ENCODE data around the gene ZBTB12.
"Not testable (repeated sequence)": the region's sequence is repeated elsewhere in the genome, so short reads cannot be mapped to it uniquely, and the experiment has no call there.

The ZBTB12 gene

DNA sequence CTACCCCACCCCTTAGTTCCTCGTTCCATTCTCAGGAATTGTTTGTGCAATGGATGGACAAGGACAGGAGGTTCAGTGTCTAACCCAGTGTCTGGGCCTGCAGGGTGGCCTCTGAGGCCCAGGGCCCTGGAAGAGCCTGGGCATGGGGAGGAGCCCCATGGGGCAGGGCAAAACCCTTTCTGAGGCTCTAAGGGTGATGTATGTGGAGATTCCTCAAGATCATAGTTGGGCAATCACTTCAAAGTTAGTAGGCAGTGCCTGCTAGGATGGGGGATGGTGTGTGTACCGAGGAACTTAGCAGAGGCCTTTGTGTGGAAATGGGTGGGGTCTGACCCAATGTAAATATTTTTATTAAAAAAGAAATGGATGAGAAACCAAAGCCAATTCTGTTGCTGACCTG lies 18.9 kb upstream of the ZBTB12 start:
- TF ChIP-seq, protein P1, sequence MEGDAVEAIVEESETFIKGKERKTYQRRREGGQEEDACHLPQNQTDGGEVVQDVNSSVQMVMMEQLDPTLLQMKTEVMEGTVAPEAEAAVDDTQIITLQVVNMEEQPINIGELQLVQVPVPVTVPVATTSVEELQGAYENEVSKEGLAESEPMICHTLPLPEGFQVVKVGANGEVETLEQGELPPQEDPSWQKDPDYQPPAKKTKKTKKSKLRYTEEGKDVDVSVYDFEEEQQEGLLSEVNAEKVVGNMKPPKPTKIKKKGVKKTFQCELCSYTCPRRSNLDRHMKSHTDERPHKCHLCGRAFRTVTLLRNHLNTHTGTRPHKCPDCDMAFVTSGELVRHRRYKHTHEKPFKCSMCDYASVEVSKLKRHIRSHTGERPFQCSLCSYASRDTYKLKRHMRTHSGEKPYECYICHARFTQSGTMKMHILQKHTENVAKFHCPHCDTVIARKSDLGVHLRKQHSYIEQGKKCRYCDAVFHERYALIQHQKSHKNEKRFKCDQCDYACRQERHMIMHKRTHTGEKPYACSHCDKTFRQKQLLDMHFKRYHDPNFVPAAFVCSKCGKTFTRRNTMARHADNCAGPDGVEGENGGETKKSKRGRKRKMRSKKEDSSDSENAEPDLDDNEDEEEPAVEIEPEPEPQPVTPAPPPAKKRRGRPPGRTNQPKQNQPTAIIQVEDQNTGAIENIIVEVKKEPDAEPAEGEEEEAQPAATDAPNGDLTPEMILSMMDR (IDR thresholded peaks at IDR 0.05; ENCODE audit: low read depth, low read length) = no peak

DNA sequence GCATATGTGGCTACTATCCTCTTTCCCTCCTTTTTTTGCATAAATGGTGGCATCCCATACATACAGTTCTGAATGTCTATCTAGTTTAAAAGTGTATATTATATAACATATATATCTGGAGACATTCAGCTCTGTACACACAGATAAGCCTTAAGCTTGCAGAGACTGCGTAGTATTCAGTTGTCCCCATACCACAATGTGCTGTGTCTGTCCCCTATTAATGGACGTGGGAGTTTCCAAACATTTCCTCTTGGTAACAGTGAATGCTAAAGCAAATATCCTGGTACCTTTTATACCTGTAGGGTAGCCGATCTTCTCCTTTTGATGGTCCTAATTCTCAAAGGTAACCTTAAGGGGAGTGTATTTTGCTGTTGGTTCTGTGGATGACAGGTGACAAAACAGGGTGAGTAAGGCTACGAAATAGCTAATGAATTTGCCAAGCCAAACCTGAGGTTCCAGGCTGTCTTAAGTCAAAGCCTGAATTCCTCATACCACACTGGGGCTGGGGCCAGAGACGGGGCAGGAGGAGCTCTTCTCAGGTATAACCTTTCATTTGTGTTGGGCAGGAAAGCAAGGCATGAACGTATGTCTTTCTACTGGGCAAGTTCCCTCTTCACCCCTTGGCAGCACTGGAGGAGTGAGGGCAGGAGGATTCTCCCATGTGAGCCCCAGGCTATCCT lies 17.9 kb upstream of the ZBTB12 start:
- H3K4me3 ChIP-seq (ENCODE audit: low read depth, low read length) = no peak overlapping the region
- TF ChIP-seq, protein P1 (IDR thresholded peaks at IDR 0.05; ENCODE audit: low read depth, low read length) = no peak

More for the DNA sequence above, 18.9 kb upstream of the ZBTB12 start:
- H3K4me3 ChIP-seq (ENCODE audit: low read depth, low read length) = no peak overlapping the region

DNA sequence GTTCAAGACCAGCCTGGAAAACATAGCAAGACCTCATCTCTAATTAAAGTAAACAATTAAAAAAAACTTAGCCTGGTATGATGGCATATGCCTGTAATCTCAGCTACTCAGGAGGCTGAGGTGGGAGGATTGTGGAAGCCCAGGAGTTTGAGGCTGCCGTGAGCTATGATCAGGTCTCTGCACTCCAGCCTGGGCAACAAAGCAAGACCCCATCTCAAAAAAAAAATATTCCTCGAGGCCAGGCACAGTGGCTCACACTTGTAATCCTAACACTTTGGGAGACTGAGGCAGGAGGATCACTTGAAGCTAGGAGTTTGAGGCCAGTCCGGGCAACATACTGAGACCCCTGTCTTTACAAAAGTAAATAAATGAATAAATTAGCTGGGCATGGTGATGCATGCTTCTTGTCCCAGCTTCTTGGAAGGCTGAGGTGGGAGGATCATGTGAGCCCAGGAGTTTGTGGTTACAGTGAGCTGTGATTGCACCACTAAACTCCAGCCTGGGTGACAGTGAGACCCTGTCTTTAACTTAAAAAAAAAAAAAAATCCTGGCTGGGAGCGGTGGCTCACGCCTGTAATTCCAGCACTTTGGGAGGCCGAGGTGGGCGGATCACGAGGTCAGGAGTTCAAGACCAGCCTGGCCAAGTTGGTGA lies 16.3 kb upstream of the ZBTB12 start:
- H3K4me3 ChIP-seq (ENCODE audit: low read depth, low read length) = no peak overlapping the region
- TF ChIP-seq, protein P1 (IDR thresholded peaks at IDR 0.05; ENCODE audit: low read depth, low read length) = no peak

DNA sequence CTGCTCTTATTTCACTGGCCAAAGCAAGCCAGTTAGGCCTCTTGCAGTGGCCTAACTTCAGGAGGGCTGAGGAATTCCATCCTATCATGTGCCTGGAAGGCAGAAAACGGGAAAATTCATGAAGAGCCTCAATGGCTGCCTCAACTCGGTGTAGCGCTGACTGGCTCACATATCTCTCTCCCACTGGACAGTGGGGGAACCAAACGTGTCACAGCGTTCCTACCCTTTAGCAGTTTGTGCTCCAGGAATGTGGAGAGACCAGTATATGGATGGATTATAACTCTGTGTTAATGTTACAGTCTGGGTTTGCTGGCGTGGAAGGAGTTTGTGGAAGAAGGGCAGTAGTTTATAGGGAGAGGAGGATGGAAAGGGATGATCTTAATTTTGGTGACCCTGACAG lies 13.9 kb upstream of the ZBTB12 start:
- TF ChIP-seq, protein P1 (IDR thresholded peaks at IDR 0.05; ENCODE audit: low read depth, low read length) = no peak
- no peak overlapping the region for H3K4me3 ChIP-seq (ENCODE audit: low read depth, low read length)

DNA sequence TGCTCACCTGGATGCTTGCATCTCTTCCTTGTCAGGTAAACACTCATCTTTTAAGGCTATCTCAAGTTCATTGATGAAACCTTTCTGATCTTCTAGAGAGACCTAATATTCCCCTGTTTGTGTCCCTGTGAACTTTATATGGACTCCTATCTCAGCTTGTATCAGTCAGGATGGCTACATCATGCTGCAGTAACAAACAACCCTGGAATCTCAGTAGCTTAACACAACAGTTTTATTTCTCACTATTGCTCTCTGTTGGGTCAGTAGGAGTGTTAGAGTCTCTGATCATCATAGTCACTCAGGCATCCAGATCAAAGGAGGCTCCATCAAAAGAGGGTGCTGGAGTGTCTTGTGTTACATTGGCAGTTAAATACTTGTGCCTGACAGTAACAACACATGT lies 13.5 kb upstream of the ZBTB12 start:
- TF ChIP-seq, protein P1 (IDR thresholded peaks at IDR 0.05; ENCODE audit: low read depth, low read length) = no peak
- H3K4me3 ChIP-seq (ENCODE audit: low read depth, low read length) = no peak overlapping the region

DNA sequence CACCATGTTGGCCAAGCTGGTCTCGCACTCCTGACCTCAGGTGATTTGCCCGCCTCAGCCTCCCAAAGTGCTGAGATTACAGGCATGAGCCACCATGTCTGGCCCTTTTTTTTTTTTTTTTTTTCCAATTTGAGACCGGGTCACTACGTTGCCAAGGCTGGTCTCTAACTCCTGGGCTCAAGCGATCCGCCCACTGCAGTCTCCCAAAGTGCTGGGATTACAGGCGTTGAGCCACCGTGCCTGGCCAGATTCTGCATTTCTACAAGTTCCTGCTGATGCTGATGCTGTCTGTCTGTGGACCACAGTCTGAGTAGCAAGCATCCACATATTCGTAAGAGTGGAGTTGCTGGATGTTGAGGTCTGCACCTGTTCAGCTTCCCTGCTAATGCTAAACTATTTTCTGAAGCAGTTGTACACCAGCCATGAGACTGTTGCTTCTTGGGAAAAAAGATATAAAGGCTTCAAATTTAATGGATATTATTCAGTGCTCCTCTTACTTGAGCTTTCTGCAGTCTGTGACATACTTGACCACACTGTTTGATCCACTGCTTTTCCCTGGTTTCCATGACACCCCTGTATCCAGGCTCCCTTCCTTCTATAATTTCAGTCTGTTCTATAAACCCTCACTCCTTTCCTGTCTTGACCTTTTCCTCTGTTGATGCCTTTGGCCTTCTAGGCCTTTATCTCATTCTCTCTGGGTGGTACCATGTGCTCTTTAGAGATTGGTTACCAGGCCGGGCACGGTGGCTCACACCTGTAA lies 10.1 kb upstream of the ZBTB12 start:
- no peak overlapping the region for H3K4me3 ChIP-seq (ENCODE audit: low read depth, low read length)
- TF ChIP-seq, protein P1 (IDR thresholded peaks at IDR 0.05; ENCODE audit: low read depth, low read length) = no peak

DNA sequence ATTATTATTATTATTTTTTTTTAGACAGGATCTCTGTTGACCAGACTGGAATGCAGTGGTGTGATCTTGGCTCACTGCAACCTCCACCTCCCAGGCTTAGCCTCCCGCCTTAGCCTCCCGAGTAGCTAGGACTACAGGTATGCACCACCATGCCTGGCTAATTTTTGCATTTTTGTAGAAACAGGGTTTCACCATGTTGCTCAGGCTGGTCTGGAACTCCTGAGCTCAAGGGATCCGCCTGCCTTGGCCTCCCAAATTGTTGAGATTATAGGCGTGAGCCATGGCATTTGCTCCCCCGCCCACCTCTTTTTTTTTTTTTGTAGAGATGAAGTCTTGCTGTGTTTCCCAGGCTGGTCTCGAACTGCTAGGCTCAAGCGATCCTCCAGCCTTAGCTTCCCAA lies 7.4 kb upstream of the ZBTB12 start:
- H3K4me3 ChIP-seq (ENCODE audit: low read depth, low read length) = not testable (repeated sequence)
